Thoracic aorta endothelial cell (primary cell): ENCODE data around the gene TNFRSF12A. TPM values are rescaled to one million over a fixed set of nuclear protein-coding genes. Genes with fewer than 3 reads are reported as not detected.

Experiments
- small RNA-seq: library from RNA; depleted of rRNA; stranded (forward); fragments of <200 nt; gene quantifications from one replicate; pipeline ENCODE3, GENCODE V24; 2012
- total RNA-seq: library from RNA; depleted of rRNA; stranded (reverse); fragments of >200 nt; gene quantifications from 2 replicates; pipeline ENCODE4 v1.2.3, GENCODE V29; 2012

The TNFRSF12A gene
- 62.6 and 76.2 TPM in 2 replicates for total RNA-seq

DNA sequence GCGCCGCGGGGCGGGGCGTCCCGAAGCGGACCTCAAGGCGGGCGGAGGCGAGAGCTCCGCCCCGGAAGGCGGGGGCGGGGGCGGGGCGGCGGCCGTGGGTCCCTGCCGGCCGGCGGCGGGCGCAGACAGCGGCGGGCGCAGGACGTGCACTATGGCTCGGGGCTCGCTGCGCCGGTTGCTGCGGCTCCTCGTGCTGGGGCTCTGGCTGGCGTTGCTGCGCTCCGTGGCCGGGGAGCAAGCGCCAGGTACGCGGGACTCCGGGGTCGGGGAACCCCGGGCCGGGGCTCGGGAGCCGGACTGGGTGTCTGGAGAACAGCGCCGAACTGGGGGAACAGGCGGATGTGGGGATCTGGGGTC, at the start of gene TNFRSF12A:
TSS of gene TNFRSF12A (plus strand) at position 122 of the 357 bp plus-strand sequence. CDS start at position 152, 30 bp downstream.

DNA sequence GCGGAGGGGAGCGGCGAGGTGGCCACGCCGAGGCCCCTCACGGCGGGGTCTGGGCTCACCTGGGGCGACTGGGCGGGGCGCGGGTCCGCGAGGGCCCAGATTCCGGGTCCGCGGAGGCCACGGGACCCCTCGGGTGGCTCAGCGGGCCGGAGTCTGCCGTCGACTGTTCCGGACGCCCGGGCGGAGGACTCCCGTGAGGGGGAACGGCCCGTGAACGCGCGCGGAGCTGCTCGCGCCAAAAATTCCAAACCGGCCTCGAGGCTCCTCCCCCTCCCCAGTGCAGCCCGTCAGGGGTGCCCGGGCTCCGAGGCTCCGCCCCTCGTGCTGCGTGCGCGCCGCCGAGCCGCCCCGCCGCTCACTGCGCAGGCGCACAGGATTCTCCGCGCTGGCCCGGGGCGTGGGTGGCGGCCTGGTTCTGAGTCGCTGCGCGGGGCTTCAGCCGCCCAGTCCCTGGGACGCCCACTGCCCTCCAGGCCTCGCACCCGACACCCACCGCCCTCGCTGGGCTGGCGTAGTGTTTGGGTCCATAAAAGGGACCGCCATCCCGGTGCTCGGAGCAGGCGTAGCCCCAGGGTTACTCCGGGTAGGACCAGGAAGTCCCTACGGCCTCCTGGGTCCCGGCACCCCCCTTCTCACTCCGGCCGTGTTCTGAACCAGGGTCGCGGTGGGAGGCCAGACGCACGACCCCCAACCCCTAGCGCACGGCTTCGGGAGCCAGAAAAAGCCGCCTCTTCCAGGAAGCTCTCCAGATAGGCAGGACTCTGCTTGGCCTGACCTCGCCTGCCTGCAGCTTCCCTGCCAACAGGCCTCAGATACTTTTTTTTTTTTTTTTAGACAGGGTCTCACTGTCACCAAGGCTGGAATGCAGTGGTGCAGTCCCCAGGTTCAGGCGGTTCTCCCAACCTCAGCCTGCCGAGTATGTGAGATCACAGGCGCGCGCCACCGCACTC, 39.7 kb upstream of the TNFRSF12A start, which contains the start of gene PKMYT1:
TSS of gene PKMYT1 (minus strand) at position 220 of the 950 bp plus-strand sequence. CDS start 789 bp downstream, outside the sequence.

GRCh38 chr16:3012828-3013420, 7.2 kb upstream of the TNFRSF12A start, which contains the start of gene CLDN9:
Gene CLDN9 (plus strand): TSS chr16:3012923. CDS start chr16:3013363, 440 bp downstream.

DNA sequence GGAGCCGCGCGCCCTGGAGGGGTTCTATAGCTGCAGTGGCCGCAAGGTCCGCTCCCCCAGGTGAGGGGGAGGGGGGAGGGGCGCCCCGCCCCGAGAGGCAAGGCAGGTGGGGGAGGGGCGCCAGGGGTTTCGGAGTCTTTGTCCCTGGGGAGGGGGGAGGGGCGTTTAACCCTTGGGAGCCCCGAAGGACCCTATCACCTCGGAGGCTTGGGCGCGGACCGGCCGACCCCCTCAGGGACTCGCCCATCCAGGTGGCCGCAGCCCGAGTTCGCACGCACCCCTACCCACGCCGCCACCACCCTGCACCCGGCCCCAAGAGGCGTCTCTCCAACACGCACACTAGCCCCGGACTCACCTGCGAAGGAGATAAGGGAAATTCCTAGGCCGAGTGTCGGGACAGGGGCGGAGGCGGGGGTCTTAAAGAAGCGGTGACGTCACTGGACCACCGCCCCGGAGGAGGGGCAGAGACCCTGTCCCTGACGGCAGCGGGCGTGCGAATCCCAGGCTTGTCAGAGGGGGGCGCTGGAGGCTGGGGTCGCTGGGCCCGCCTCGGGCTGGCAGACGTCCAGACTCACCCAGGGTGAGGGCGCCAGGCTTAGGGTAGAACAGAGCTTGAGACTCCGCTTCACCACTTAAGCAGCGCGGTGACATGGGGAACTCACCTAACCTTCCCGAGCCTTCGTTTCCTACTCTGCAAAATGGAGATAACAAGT, 2.2 kb upstream of the TNFRSF12A start, which contains the start of gene CLDN6:
TSS of gene CLDN6 (minus strand) at position 390 of the 713 bp plus-strand sequence. CDS start 2,162 bp downstream, outside the sequence.

GRCh38 chr16:3023669-3024478, 3.7 kb downstream of the TNFRSF12A start, which contains the start of the genes HCFC1R1 and THOC6:
Gene HCFC1R1 (minus strand): TSS chr16:3023942. CDS start chr16:3023941, 1 bp downstream.
Gene THOC6 (plus strand): TSS chr16:3024035. CDS start chr16:3024327, 292 bp downstream.

DNA sequence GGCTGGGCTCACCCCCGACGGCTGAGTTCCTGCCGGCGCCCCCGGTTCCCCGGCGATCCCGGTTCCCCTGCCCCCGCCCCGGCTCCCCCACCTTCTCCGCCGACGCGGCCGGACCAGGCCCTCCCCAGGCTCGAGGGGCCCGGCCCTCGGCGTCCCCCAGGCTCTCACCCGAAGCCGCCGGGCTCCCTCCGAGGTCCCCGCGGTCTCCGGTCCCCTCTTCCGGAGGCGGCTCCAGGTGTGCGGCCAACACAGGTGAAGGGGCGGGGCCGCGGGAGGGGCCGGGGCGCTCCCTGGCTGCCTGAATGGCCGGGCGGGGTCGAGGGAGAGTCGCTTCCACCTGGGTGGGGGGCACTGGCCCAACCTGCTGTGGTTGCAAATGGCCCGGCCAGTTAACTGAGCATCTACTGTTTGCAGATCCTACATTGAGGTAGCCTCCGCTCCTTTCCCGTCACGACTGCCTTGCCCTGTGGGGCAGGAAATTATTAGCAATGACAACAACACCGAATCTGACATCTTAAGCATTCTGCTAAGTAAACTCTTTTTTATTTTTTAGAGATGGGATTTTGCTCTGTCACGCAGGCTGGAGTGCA, 16.7 kb downstream of the TNFRSF12A start, which contains the start of gene BICDL2:
TSS of gene BICDL2 (minus strand) at position 219 of the 590 bp plus-strand sequence. CDS start 1,448 bp downstream, outside the sequence.

GRCh38 chr16:3045758-3046640, 25.8 kb downstream of the TNFRSF12A start, which contains the start of gene MMP25:
Gene MMP25 (plus strand): TSS chr16:3046561. CDS start chr16:3046918, 357 bp downstream.

DNA sequence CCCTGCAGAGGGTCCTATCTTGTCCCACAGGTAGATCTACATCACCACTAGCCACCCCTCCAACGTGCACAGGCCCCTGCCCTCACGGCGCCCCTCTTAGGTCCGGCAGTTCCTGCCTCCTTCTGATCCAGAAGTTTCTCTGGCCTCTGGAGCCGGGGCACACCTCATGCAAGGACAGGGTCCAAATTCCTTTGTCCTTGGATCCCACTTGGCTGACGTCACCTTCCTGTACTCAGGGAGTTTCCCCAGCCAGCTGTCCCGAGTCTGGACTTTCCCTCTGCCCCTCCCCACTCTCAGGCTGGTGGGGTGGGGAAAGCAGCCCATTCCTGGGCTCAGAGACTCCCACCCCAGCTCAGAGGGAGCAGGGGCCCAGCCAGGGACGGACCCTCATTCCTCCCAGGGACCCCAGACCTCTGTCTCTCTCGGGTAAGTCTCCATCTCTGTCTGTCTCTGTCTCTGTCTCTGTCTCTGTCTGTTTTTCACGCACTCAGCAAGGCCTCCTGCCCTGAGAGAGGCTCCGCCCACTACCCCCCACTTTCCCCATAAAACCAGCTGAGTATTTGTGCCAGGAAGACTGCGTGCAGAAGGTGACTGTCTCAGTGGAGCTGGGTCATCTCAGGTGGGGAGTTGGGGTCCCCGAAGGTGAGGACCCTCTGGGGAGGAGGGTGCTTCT, 45.0 kb downstream of the TNFRSF12A start, which contains the start of gene IL32:
TSS of gene IL32 (plus strand) at position 572 of the 673 bp plus-strand sequence. CDS start 172 bp downstream, outside the sequence.

Small RNAs within 50 kb of the gene (small RNA-seq; reads per million reads assigned to genes)
- 0.49 reads per million for gene LINC00514

Other genes starting within 250 kb of the TNFRSF12A start
- 129 and 133 TPM in 2 replicates for gene ELOB, start 243.1 kb upstream of the TNFRSF12A start, total RNA-seq
- not detected in 2 replicates for gene PRSS33, start 232.8 kb upstream of the TNFRSF12A start, total RNA-seq
- not detected in 2 replicates for gene PRSS41, start 221.9 kb upstream of the TNFRSF12A start, total RNA-seq
- 1.8 TPM in 1 of 2 replicates, not detected in the other for gene PRSS21, start 203.1 kb upstream of the TNFRSF12A start, total RNA-seq
- gene ZG16B, start 190.1 kb upstream of the TNFRSF12A start, total RNA-seq = not detected in 2 replicates
- gene PRSS22, start 162.2 kb upstream of the TNFRSF12A start, total RNA-seq = not detected in 2 replicates
- gene FLYWCH2, start 137.2 kb upstream of the TNFRSF12A start, total RNA-seq = 25.1 and 34.0 TPM in 2 replicates
- 27.5 and 35.5 TPM in 2 replicates for gene FLYWCH1, start 108.4 kb upstream of the TNFRSF12A start, total RNA-seq
- gene KREMEN2, start 56.1 kb upstream of the TNFRSF12A start, total RNA-seq = not detected in 2 replicates
- 10.9 and 18.4 TPM in 2 replicates for gene PAQR4, start 51.0 kb upstream of the TNFRSF12A start, total RNA-seq
- 15.2 and 27.6 TPM in 2 replicates for gene PKMYT1, start 39.9 kb upstream of the TNFRSF12A start, total RNA-seq
- not detected in 2 replicates for gene CLDN9, start 7.4 kb upstream of the TNFRSF12A start, total RNA-seq
- gene CLDN6, start 2.2 kb upstream of the TNFRSF12A start, total RNA-seq = not detected in 2 replicates
- gene HCFC1R1, start 3.6 kb downstream of the TNFRSF12A start, total RNA-seq = 7.4 and 9.3 TPM in 2 replicates
- 19.1 and 27.9 TPM in 2 replicates for gene THOC6, start 3.7 kb downstream of the TNFRSF12A start, total RNA-seq
- not detected in 2 replicates for gene BICDL2, start 16.6 kb downstream of the TNFRSF12A start, total RNA-seq
- under 0.01 and 0.07 TPM in 2 replicates for gene MMP25, start 26.2 kb downstream of the TNFRSF12A start, total RNA-seq
- 45.9 and 55.4 TPM in 2 replicates for gene IL32, start 45.3 kb downstream of the TNFRSF12A start, total RNA-seq
- gene ZSCAN10, start 78.9 kb downstream of the TNFRSF12A start, total RNA-seq = not detected in 2 replicates
- 12.0 and 20.7 TPM in 2 replicates for gene ZNF205, start 92.2 kb downstream of the TNFRSF12A start, total RNA-seq
- 6.2 and 6.6 TPM in 2 replicates for gene ZNF213, start 114.7 kb downstream of the TNFRSF12A start, total RNA-seq
- 0.14 TPM in 1 of 2 replicates, not detected in the other for gene OR1F1, start 167.8 kb downstream of the TNFRSF12A start, total RNA-seq
- 11.2 and 14.1 TPM in 2 replicates for gene ZNF200, start 214.8 kb downstream of the TNFRSF12A start, total RNA-seq
- under 0.01 TPM in 1 of 2 replicates, not detected in the other for gene MEFV, start 236.3 kb downstream of the TNFRSF12A start, total RNA-seq